HL-60/S4 (cell line): ENCODE results near the gene UGP2.
"Not testable (repeated sequence)": the region's sequence is repeated elsewhere in the genome, so short reads cannot be mapped to it uniquely, and the experiment has no call there.

ENCODE experiments used
- in situ Hi-C: fragments of 300-500 bp; cut with MboI; formaldehyde crosslinking; loops from 2 replicates; pipeline ENCODE4 v1.14.3; 2022; ENCODE audit warnings: low sequenced_read_pairs

Gene UGP2

GRCh38 chr2:63841254-63842022 is at the start of gene UGP2:
Gene UGP2 (plus strand): TSS chr2:63841896. CDS start chr2:63842186, 290 bp downstream.
- in situ Hi-C loops = no loop called here

DNA sequence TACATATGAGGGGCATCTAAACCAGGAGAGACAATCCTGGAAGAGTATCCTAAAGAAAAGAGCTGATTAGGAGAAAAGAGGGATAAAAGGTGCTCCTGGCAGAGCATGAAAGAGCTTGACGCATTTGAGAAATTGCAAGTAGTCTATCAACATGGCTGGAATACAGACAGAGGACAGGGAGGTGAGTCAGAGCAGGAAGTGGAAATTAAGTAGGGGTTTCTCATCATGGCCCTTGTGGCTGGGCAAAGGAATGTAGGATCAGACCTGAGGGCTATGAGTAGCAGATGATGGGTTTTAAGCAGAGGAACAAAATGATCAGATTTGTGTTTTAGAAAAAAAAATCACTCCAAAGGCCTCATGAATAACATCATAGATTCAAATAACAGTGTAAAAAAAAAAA is 49.2 kb upstream of the UGP2 start:
- in situ Hi-C loops = no loop called here

GRCh38 chr2:63796366-63796765 is 45.3 kb upstream of the UGP2 start:
- in situ Hi-C loops = no loop called here

GRCh38 chr2:63796796-63797195 is 44.9 kb upstream of the UGP2 start:
- in situ Hi-C loops = no loop called here

GRCh38 chr2:63801455-63801854 is 40.2 kb upstream of the UGP2 start:
- in situ Hi-C loops = no loop called here

DNA sequence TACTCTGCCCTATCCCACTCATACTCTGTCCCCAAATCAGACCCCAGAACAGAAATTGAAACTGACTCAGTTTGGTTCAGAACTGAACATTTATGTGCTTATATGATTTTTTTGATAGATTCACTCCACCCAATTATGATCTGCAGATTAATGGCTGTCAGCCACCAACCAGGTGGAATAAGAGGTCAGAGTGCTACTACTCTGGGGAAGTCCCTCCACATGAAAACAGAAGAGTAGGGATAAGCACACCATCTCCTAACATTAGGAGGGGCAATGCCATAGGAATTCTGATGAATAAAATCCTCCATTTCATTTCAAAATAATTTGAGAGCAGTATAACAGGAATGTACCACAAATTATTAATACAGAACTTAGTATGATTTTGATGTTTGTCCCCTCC is 36.3 kb upstream of the UGP2 start:
- in situ Hi-C loops = no loop called here

DNA sequence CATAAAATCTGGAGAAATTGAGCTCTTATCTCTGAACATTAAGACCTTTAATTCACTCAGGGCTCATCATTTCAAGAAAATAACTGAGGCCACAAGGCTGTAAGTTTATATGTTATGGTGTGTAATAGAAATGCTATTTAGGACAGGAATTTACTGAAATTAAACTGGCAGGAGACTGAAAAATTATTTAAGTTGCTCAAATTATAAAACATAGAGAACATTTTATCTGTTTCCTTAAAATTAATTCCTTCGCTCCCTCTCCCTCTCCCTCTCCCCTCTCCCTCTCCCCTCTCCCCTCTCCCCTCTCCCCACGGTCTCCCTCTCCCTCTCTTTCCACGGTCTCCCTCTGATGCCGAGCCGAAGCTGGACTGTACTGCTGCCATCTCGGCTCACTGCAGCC is 33.7 kb upstream of the UGP2 start:
- in situ Hi-C loops = not testable (repeated sequence)

GRCh38 chr2:63808911-63809310 is 32.8 kb upstream of the UGP2 start:
- in situ Hi-C loops = not testable (repeated sequence)

- in situ Hi-C loops = no loop called here
These were observed 30.6 kb upstream of the UGP2 start for GRCh38 chr2:63811063-63811462.

DNA sequence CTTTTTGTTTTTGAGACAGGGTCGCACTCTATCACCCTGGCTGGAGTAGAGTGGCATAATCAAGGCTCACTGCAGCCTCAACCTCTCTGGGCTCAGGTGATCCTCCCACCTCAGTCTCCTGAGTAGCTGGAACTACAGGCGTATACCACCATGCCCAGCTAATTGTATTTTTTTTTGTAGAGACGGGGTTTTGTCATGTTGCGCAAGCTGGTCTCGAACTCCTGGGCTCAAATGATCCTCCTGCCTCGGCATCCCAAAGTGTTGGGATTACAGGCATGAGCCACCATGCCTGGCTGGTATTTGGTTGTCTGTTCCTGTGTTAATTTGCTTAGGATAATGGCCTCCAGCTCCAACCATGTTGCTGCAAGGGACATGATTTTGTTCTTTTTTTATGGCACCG is 29.8 kb upstream of the UGP2 start:
- in situ Hi-C loops = not testable (repeated sequence)

DNA sequence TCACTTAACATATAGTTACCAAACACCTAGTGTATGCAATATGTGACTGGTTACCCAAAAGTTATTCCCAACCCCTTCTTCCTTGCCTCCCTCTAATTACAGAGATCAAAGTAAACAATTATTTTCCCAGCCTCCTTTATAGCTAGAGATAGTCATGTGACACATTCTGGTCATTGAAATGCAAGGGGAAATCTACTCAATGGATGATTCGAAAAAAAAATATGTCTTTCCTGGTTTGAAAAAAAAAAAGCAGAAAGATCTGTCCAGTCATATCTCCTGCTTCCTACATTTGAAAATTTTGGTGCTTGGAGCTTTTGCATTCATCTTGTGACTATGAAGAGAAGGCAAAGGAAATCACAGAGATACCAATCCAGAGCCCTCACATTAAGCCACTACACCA is 27.6 kb upstream of the UGP2 start:
- in situ Hi-C loops = no loop called here

GRCh38 chr2:63817382-63817781 is 24.3 kb upstream of the UGP2 start:
- in situ Hi-C loops = no loop called here

DNA sequence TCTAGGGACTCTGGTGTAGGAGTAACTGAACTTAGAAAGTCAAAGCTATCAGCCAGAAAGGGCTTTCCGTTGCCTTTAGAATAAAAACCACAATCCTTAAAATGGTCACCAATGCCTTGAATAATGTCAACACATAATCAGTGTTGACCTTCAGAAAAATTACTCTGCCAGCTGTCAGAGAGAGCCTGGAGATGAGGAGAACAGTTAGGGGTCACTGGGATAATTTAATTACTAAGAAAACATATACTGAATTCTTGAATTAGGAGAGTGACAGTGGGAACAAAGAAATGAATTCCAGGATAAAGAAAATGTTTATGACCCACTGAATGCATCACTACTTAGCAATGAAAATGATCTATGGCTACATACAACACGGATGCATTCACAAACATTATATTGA is 23.4 kb upstream of the UGP2 start:
- in situ Hi-C loops = no loop called here

DNA sequence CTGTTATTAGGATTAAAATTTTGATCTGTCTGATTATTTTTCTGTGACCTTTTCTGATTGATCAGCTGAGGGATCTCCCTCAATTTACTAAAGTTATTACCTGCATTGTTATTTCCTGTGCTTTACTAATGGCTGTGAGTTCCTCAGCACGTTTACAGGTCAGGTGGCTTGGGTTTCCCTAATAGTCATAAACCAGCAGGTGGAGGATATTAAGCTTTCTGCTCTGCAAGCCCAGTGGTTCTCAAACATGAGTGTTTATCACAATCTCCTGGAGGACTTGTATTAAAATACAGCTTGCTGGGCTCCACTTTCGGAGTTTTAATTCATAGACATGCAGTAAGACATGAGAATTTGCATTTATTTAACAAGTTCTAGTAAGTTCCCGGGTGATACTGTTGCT is 22.4 kb upstream of the UGP2 start:
- in situ Hi-C loops = no loop called here

DNA sequence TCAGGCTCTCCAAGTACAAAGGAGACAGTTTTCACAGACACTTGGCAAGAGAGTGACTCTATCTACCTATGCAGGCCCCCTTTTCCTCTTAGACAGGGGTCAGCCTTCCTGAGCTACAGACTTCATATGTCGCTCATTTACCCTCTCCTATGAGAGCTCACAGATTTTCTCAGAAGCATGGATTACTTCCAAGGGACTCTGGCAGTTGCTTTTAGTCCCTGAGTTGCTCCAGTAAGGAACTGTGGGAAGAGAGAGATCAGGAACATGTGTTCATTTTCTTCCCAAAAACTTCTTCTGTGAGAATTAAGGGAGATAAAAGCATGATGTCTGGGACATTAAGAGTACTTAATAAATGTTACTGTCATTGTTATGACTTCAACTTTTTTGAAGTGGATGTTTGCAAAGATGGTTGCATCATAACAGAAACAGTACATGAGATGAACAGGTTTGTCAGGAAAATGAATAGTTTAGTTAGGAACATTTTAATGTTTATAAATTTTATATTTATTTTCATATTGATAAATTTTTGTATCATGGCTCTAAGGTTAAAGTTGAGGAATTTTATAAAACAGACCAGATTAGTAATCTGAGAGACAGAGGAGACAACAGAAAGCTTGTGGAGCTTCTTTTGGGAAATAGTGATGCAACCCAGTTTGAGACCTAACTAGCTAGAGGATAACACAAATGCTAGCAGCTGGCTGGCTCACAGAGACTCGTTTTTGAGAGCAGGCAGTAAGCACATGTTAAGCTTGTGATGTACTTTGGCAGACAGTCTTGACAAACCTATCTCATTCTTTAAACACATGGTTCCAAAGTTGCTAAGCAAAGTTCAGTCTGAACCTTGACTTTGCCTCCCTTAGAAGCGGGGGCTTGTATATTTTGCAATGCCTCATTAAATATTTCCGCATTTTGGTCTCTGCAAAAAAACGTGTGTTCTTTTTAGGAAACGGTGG is 21.7 kb upstream of the UGP2 start:
- in situ Hi-C loops = no loop called here

GRCh38 chr2:63820969-63821368 is 20.7 kb upstream of the UGP2 start:
- in situ Hi-C loops = no loop called here

- in situ Hi-C loops = no loop called here
These were observed 20.3 kb upstream of the UGP2 start for GRCh38 chr2:63821396-63821795.

DNA sequence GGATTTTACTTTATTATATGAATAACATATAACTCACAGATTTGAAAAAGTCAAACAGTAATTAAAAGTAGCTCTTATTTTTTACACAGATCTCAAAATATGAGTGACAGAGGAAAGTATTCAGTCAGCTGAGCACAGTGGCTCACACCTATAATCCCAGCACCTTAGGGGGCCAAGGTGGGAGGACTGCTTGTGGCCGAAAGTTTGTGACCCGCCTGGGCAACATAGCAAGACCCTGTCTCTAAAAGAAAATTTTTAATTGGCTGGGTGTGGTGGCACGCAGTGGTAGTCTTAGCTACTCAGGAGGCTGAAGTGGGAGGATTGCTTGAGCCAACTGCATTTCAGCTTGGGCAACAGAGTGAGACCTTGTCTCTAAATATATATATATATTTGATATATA is 19.2 kb upstream of the UGP2 start:
- in situ Hi-C loops = no loop called here

DNA sequence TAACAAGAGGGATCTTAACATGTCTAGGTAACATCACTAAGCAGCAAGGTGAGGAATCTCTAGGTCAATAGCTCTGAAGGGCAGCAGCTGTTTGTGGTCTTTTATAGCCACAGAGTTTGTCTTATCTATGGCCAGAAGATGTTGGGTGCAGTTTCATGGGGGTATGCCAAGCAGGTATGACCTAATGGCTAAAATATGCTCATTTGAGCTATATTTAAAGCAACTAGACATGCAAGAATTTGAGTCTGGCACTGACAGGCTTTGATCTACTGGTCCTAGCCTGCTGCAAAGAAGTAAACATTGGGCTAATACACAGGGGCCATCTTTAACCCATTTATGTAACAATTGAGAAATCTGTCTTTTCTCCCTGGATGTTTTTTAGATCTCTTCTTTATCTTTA is 13.9 kb upstream of the UGP2 start:
- in situ Hi-C loops = no loop called here

DNA sequence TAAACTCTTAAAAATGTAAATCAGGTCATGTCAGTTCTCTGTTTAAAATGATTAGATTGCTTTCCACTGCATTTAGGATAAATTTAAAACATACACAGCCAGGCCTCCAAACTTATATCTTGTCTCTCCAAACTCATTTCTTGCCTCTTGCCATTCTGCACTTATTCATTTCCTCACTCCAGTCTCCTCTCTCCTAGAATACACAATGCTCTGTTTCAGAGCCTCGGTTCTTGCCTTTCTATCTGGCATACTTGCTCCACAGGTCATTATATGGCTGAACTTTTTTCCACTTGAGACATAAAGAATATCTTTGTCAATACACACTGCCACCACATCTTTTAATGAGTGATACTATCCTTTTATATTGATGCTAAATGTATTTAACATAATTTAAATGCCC is 10.5 kb upstream of the UGP2 start:
- in situ Hi-C loops = no loop called here

DNA sequence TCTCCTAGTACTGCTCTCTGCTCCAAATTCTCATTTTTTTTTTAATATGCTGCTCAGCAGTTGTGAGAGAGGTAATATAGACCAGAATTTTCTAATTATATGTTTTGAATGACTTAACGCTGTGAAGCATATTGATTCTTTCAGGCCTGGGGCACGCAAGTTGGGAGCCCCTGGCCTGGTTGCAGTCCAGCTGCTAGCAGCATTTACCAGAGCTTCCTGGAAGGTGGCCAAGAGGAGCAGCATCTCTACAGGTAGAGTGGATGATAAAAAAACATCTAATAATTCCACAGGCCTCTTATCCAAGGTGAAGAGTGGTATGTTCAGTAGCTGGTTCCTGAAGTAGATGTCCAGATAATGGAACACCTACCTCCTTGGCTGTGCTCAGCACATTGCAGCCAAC is 7.3 kb upstream of the UGP2 start:
- in situ Hi-C loops = no loop called here

GRCh38 chr2:63837036-63837594 is 4.6 kb upstream of the UGP2 start:
- in situ Hi-C loops = no loop called here
